K562 (cell line): ENCODE data around the gene MEX3C. TPM values are rescaled to one million over a fixed set of nuclear protein-coding genes. Genes with fewer than 3 reads are reported as not detected.

Experiments
- ATAC-seq: fragments of 200-7000 bp; cut with Tn5 transposase; 3 replicates; pipeline ENCODE4 v1.9.1; 2020; ENCODE audit warnings: moderate library complexity
- BruUV-seq: library from RNA; stranded (reverse); fragments of 400-500 nt; replicated peaks from 2 replicates; lab custom pipeline; 2021; lab: Mats Ljungman, UMichigan
- CTCF ChIA-PET: fragments of 300-600 bp; formaldehyde crosslinking; extraction: SDS; loops from one replicate; lab custom pipeline; 2021; ENCODE audit warnings: low intra/inter-chr PET ratio; lab: Yijun Ruan, JAX
- POLR2A ChIA-PET: fragments of 300-600, 350-650 bp; sonication (Branson Sonifier 250); formaldehyde crosslinking; extraction: SDS; loops from one replicate; lab custom pipeline; 2021; ENCODE audit warnings: antibody characterized with exemption, inconsistent platforms; lab: Yijun Ruan, JAX
- DNase-seq, 4 experiments: peaks; one replicate each; pipeline versions ENCODE4 v3.0.0 to v3.0.0-alpha.2; 2011 to 2018; ENCODE audit warnings: low spot score in 3 of 4, mixed read lengths in 3 of 4; ENCODE audit errors: extremely low read depth in 1 of 4
- FAIRE-seq: peaks from 2 replicates; lab custom pipeline; 2011; peaks lifted over from hg19 to GRCh38; lab: Jason Lieb, UNC
- H2AFZ ChIP-seq: 2 replicates; pipeline ENCODE4 v1.6.0; 2011; ENCODE audit warnings: low read depth, low read length, control low read depth, inconsistent platforms
- H3K27ac ChIP-seq: fragments of 200-600 bp; 3 replicates; pipeline ENCODE4 v1.8.0; 2011; ENCODE audit warnings: low read depth, mild to moderate bottlenecking, control low read depth, inconsistent platforms, low read length, moderate library complexity, mixed read lengths; ENCODE audit errors: extremely low read depth
- H3K27me3 ChIP-seq, 2 experiments: fragments of 300-600 bp in 1 of 2; 2 replicates in 1 of 2; 3 replicates in 1 of 2; pipeline versions ENCODE4 v1.6.0 to v1.8.0; 2011; ENCODE audit warnings: inconsistent platforms in 2 of 2, low read length in 2 of 2, mild to moderate bottlenecking in 1 of 2, mixed read lengths in 1 of 2, moderate library complexity in 1 of 2; ENCODE audit not compliant: control insufficient read depth in 2 of 2, insufficient read depth in 2 of 2
- H3K36me3 ChIP-seq: fragments of 300-600 bp; 3 replicates; pipeline ENCODE4 v1.8.0; 2011; ENCODE audit warnings: mild to moderate bottlenecking, low read length, inconsistent platforms; ENCODE audit not compliant: control insufficient read depth, insufficient read depth
- H3K4me1 ChIP-seq, 2 experiments: fragments of 200-600 bp in 1 of 2; replicated peaks in 1 of 2; 2 replicates in 1 of 2; 3 replicates in 1 of 2; pipeline versions ENCODE4 v1.5.1 to v1.8.0; 2011; ENCODE audit warnings: inconsistent platforms in 2 of 2, low read length in 2 of 2, mild to moderate bottlenecking in 1 of 2, mixed read lengths in 1 of 2, moderate library complexity in 1 of 2; ENCODE audit not compliant: control insufficient read depth in 2 of 2, insufficient read depth in 2 of 2
- H3K4me2 ChIP-seq: 2 replicates; pipeline ENCODE4 v1.6.1; 2011; ENCODE audit warnings: low read length, control low read depth, inconsistent platforms, mixed read lengths; ENCODE audit not compliant: insufficient read depth
- H3K4me3 ChIP-seq: fragments of 200-600 bp; sonication (generic), shearing (Covaris generic); 2 replicates; pipeline ENCODE4 v1.5.1; 2016; ENCODE audit warnings: control low read depth, inconsistent platforms
- H3K79me2 ChIP-seq: fragments of 200-600 bp; 3 replicates; pipeline ENCODE4 v1.8.0; 2011; ENCODE audit warnings: low read length, inconsistent platforms; ENCODE audit not compliant: control insufficient read depth, insufficient read depth
- H3K9ac ChIP-seq, 2 experiments: 2 replicates each; pipeline versions ENCODE4 v1.6.0 to v1.6.1; 2011; ENCODE audit warnings: low read depth in 2 of 2, low read length in 2 of 2, control low read depth in 1 of 2, inconsistent platforms in 1 of 2, mild to moderate bottlenecking in 1 of 2, mixed read lengths in 1 of 2; ENCODE audit not compliant: insufficient read depth in 1 of 2
- H3K9me1 ChIP-seq: one replicate; pipeline ENCODE4 v1.6.0; 2011; ENCODE audit warnings: inconsistent platforms, mild to moderate bottlenecking, low read length, moderate library complexity; ENCODE audit not compliant: control insufficient read depth, insufficient read depth
- H3K9me3 ChIP-seq: replicated peaks from 2 replicates; pipeline ENCODE4 v1.5.1; 2011; ENCODE audit warnings: low read depth, low read length, inconsistent platforms; ENCODE audit not compliant: control insufficient read depth, insufficient read depth
- H4K20me1 ChIP-seq: replicated peaks from 2 replicates; pipeline ENCODE4 v1.6.1; 2011; ENCODE audit warnings: low read length, inconsistent platforms, mixed read lengths; ENCODE audit not compliant: control insufficient read depth, insufficient read depth
- E2F1 ChIP-seq: sonication (generic); formaldehyde crosslinking; IDR thresholded peaks from 2 replicates; pipeline ENCODE4 v1.8.1; 2023; ENCODE audit warnings: mild to moderate bottlenecking, missing genetic modification reagents, moderate library complexity
- FOXK1 ChIP-seq: sonication (generic); formaldehyde crosslinking; IDR thresholded peaks from 2 replicates; pipeline ENCODE4 v1.8.0; 2022; ENCODE audit warnings: missing genetic modification reagents, mild to moderate bottlenecking, borderline replicate concordance
- GATAD2B ChIP-seq: fragments of 450-650 bp; IDR thresholded peaks from 2 replicates; pipeline ENCODE4 v1.6.1; 2017; ENCODE audit warnings: mild to moderate bottlenecking, borderline replicate concordance
- HBP1 ChIP-seq: fragments of 450-650 bp; formaldehyde crosslinking; IDR thresholded peaks from 2 replicates; pipeline ENCODE4 v1.4.0; 2022; ENCODE audit warnings: missing genetic modification characterization
- KLF13 ChIP-seq: fragments of 450-650 bp; IDR thresholded peaks from 2 replicates; pipeline ENCODE4 v1.6.1; 2016; ENCODE audit warnings: missing genetic modification characterization, low read depth, mild to moderate bottlenecking, missing compliant biosample characterization, moderate library complexity, borderline replicate concordance
- PCBP2 ChIP-seq: fragments of 200-400 bp; formaldehyde crosslinking; IDR thresholded peaks from 2 replicates; pipeline ENCODE4 v1.6.1; 2018; ENCODE audit warnings: low read length, low read depth, mild to moderate bottlenecking, moderate library complexity; ENCODE audit not compliant: poor library complexity, severe bottlenecking
- PML ChIP-seq: IDR thresholded peaks from 2 replicates; pipeline ENCODE4 v1.6.1; 2012; ENCODE audit warnings: low read length, inconsistent platforms
- SREBF1 ChIP-seq: fragments of 150-350 bp; IDR thresholded peaks from 2 replicates; pipeline ENCODE4 v1.6.1; 2014; ENCODE audit warnings: antibody characterized with exemption, low read depth, low read length, borderline replicate concordance
- STAT6 ChIP-seq: sonication (generic); formaldehyde crosslinking; IDR thresholded peaks from 2 replicates; pipeline ENCODE4 v1.8.1; 2023; ENCODE audit warnings: mild to moderate bottlenecking, missing genetic modification reagents
- TAL1 ChIP-seq: fragments of 450-650 bp; IDR thresholded peaks from 2 replicates; pipeline ENCODE4 v1.6.1; 2016; ENCODE audit warnings: mild to moderate bottlenecking
- TARDBP ChIP-seq: fragments of 450-650 bp; IDR thresholded peaks from 2 replicates; pipeline ENCODE4 v1.6.1; 2016
- TFE3 ChIP-seq: fragments of 450-650 bp; formaldehyde crosslinking; IDR thresholded peaks from 2 replicates; pipeline ENCODE4 v1.4.0; 2020; ENCODE audit warnings: mild to moderate bottlenecking, mixed read lengths
- YY1 ChIP-seq, 3 experiments: IDR thresholded peaks; 2 replicates each; pipeline ENCODE4 v1.6.1; 2011; ENCODE audit warnings: low read length in 2 of 3, mild to moderate bottlenecking in 2 of 3, moderate library complexity in 2 of 3, borderline replicate concordance in 1 of 3, control low read depth in 1 of 3, low read depth in 1 of 3; ENCODE audit not compliant: insufficient read depth in 3 of 3, insufficient replicate concordance in 2 of 3, control insufficient read depth in 1 of 3, insufficient read length in 1 of 3; ENCODE audit errors: extremely low read depth in 1 of 3
- ZFPM2 ChIP-seq: fragments of 250-450 bp; sonication (Bioruptor Pico); IDR thresholded peaks from 2 replicates; pipeline ENCODE4 v1.5.1; 2022; ENCODE audit warnings: mild to moderate bottlenecking
- ZNF584 ChIP-seq: fragments of 200-800 bp; sonication (Bioruptor generic); IDR thresholded peaks from 2 replicates; pipeline ENCODE4 v1.6.1; 2016; ENCODE audit warnings: low read depth, mild to moderate bottlenecking, missing genetic modification characterization, missing compliant biosample characterization
- WGBS: fragments of 100-300 bp; shearing (Covaris generic); methylation state at CpG from one replicate; pipeline ENCODE4 v1.1.6; 2016; ENCODE audit warnings: low coverage, mixed read lengths; ENCODE audit not compliant: insufficient coverage; ENCODE audit errors: missing lambda C conversion rate; 5-methylcytosine and 5-hydroxymethylcytosine counted together
- in situ Hi-C: fragments of 300-500 bp; cut with MboI; formaldehyde crosslinking; loops from 4 replicates; pipeline ENCODE4 v1.15.0; 2018; ENCODE audit warnings: inconsistent platforms, mixed read lengths
- intact Hi-C: fragments of 100-400 bp; cut with micrococcal nuclease; formaldehyde crosslinking; loops from 2 replicates; pipeline ENCODE4 v1.14.2; 2022
- polyA plus RNA-seq, 8 experiments: library from polyadenylated mRNA; depleted of rRNA in 4 of 8; stranded (reverse) in 5 of 8; unstranded in 3 of 8; fragments of >200 nt; fragmentation: Nextera tagmentation in 2 of 8; fragmentation: Illumina TruSeq in 1 of 8; extraction: Ambion mirVana in 2 of 8; extraction: Trizol in 1 of 8; gene quantifications; 2 replicates each; pipeline versions ENCODE4 v1.2.1 to v1.2.3, GENCODE V29; 2011 to 2014; ENCODE audit warnings: inconsistent platforms in 1 of 8, missing spikeins in 1 of 8
- total RNA-seq, 7 experiments: library from RNA; depleted of rRNA in 6 of 7; stranded (reverse); fragments of >200 nt in 6 of 7; fragmentation: Illumina TruSeq in 2 of 7; extraction: Trizol in 2 of 7; gene quantifications; 2 replicates each; pipeline versions ENCODE4 v1.2.1 to v1.2.3, GENCODE V29; 2011 to 2021; ENCODE audit warnings: low replicate concordance in 1 of 7

The MEX3C gene
- total and polyA plus RNA-seq, 9 of the 15 experiments (the other 6 are each of a cell fraction or from before 2014, with no cell fraction given), result 2.4 to 14.2 (median 10.6) TPM

- Histone ChIP-seq H3K4me1 (no peaks in the 10 kb centered on the region; a peak in 3 of 5 replicates), H2AFZ (no peak overlapping the region), H3K36me3 (peaks cover 5% of the 10 kb centered on the region), H3K9me3 (no peaks in the 10 kb centered on the region), H3K4me3 (no peak overlapping the region), H3K9me1 (no peaks in the 10 kb centered on the region), H3K9ac (no peak overlapping the region), H3K79me2 (peaks cover 57% of the 10 kb centered on the region), H4K20me1 (no peaks in the 10 kb centered on the region), H3K27ac (no peak overlapping the region), H3K4me2 (no peak overlapping the region), H3K27me3 (no peaks in the 10 kb centered on the region)
- no TSS peak for BruUV-seq
- ATAC-seq (no peak), FAIRE-seq (no peak), DNase-seq (no peak)
- ChIA-PET POLR2A (interaction anchor here (0.6 to 5.8 kb wide), 2 partner anchors 10 to 31 kb away, joined by 3 to 43 read pairs; partner anchors contain the start of gene MEX3C), CTCF (no interaction called here)
- intact Hi-C loops, result no loop called here
- WGBS, result 100% methylated on average over 1 of the region's 1 CpG
- in situ Hi-C loops, result no loop called here
- TF ChIP-seq ZFPM2 (no peak), FOXK1 (no peak), STAT6 (CRISPR knock-in tag) (no peak), HBP1 (no peak), PCBP2 (no peak), E2F1 (CRISPR knock-in tag) (no peak), TARDBP (no peak), SREBF1 (no peak), YY1 (IDR thresholded peaks at IDR 0.05; ENCODE audit: borderline replicate concordance in 1 of 3, control insufficient read depth in 1 of 3, extremely low read depth in 1 of 3, insufficient read depth in 3 of 3, insufficient read length in 1 of 3, insufficient replicate concordance in 2 of 3, low read depth in 1 of 3, low read length in 2 of 3) (no peak), ZNF584 (CRISPR knock-in tag) (no peak), GATAD2B (no peak), TFE3 (CRISPR knock-in tag) (no peak), TAL1 (no peak), KLF13 (tag) (no peak), PML (no peak)
Observed at GRCh38 chr18:51185075-51185474, 12.4 kb downstream of the MEX3C start.
